ENCODE measurements around the gene L1TD1.
A peak's percentile ranks its signal among the peaks of the same experiment; 100 is the strongest.
"Not testable (repeated sequence)": the region's sequence is repeated elsewhere in the genome, so short reads cannot be mapped to it uniquely, and the experiment has no call there.

Gene L1TD1

GRCh38 chr1:62183164-62184020, 11.3 kb upstream of the L1TD1 start:
- H3K18ac ChIP-seq (ENCODE audit: low read depth in 1 of 2, low read length in 2 of 2); H4K91ac ChIP-seq (ENCODE audit: low read length); H2BK12ac ChIP-seq (ENCODE audit: low read length in 2 of 2); H3K79me1 ChIP-seq (replicated peaks; ENCODE audit: low read length, poor library complexity, severe bottlenecking); H3K9me3 ChIP-seq (ENCODE audit: control insufficient read depth, low read length); H3K9ac ChIP-seq (ENCODE audit: low read length); H2AFZ ChIP-seq (ENCODE audit: low read depth, low read length); H3K4me1 ChIP-seq (ENCODE audit: control insufficient read depth, insufficient read depth, low read depth, low read length); DNase-seq; H3K23ac ChIP-seq (ENCODE audit: low read length in 2 of 2); H3K27ac ChIP-seq (ENCODE audit: low read length, poor library complexity, severe bottlenecking); H3K4me3 ChIP-seq (ENCODE audit: insufficient read depth in 1 of 2, low read depth in 1 of 2, low read length in 2 of 2); H2BK5ac ChIP-seq (ENCODE audit: low read depth, low read length, poor library complexity, severe bottlenecking); H2AK5ac ChIP-seq (ENCODE audit: low read length, severe bottlenecking); H4K8ac ChIP-seq (ENCODE audit: low read length); H2BK120ac ChIP-seq (ENCODE audit: low read depth, low read length); H3K36me3 ChIP-seq (ENCODE audit: control insufficient read depth in 1 of 2, insufficient read depth in 2 of 2, low read depth in 1 of 2, low read length in 2 of 2); H3K4ac ChIP-seq (ENCODE audit: low read depth in 1 of 2, low read length in 2 of 2); H2BK15ac ChIP-seq (ENCODE audit: low read depth, poor library complexity, severe bottlenecking); H3K14ac ChIP-seq (ENCODE audit: low read length in 2 of 2): not testable (repeated sequence)
- Histone ChIP-seq H3K27me3 (ENCODE audit: control insufficient read depth in 1 of 2, insufficient read depth in 1 of 2, low read length in 2 of 2) (peaks cover 15 to 18% of the 10 kb centered on the region in 2 experiments), H3K4me2 (ENCODE audit: low read length, poor library complexity, severe bottlenecking) (peak overlapping the region; percentile 34)
- WGBS = 68% methylated on average over 11 of the region's 11 CpGs

GRCh38 chr1:62184336-62184735, 10.3 kb upstream of the L1TD1 start:
- peaks cover 10 to 18% of the 10 kb centered on the region in 2 experiments for H3K27me3 ChIP-seq (ENCODE audit: control insufficient read depth in 1 of 2, insufficient read depth in 1 of 2, low read length in 2 of 2)
- no peak overlapping the region for H3K23ac ChIP-seq (ENCODE audit: low read length in 2 of 2)
- no peak overlapping the region for H2BK120ac ChIP-seq (ENCODE audit: low read depth, low read length)
- no peaks in the 10 kb centered on the region for H3K36me3 ChIP-seq (ENCODE audit: control insufficient read depth in 1 of 2, insufficient read depth in 2 of 2, low read depth in 1 of 2, low read length in 2 of 2)
- no peak overlapping the region for H3K18ac ChIP-seq (ENCODE audit: low read depth in 1 of 2, low read length in 2 of 2)
- no peak overlapping the region for H4K8ac ChIP-seq (ENCODE audit: low read length)
- no peaks in the 10 kb centered on the region for H3K4me1 ChIP-seq (ENCODE audit: control insufficient read depth, insufficient read depth, low read depth, low read length)
- H4K91ac ChIP-seq (ENCODE audit: low read length) = no peak overlapping the region
- no peak overlapping the region for H2BK5ac ChIP-seq (ENCODE audit: low read depth, low read length, poor library complexity, severe bottlenecking)
- H3K4me3 ChIP-seq (ENCODE audit: insufficient read depth in 1 of 2, low read depth in 1 of 2, low read length in 2 of 2) = no peak overlapping the region
- H3K79me1 ChIP-seq (replicated peaks; ENCODE audit: low read length, poor library complexity, severe bottlenecking) = no peaks in the 10 kb centered on the region
- no peak overlapping the region for H3K27ac ChIP-seq (ENCODE audit: low read length, poor library complexity, severe bottlenecking)
- no peak overlapping the region for H2AK5ac ChIP-seq (ENCODE audit: low read length, severe bottlenecking)
- H3K14ac ChIP-seq (ENCODE audit: low read length in 2 of 2) = no peak overlapping the region
- no peak overlapping the region for H3K9ac ChIP-seq (ENCODE audit: low read length)
- no peak overlapping the region for H3K4me2 ChIP-seq (ENCODE audit: low read length, poor library complexity, severe bottlenecking)
- no peak overlapping the region for H2BK12ac ChIP-seq (ENCODE audit: low read length in 2 of 2)
- H2BK15ac ChIP-seq (ENCODE audit: low read depth, poor library complexity, severe bottlenecking) = no peak overlapping the region
- no peak for DNase-seq
- no peak overlapping the region for H3K4ac ChIP-seq (ENCODE audit: low read depth in 1 of 2, low read length in 2 of 2)
- no peak overlapping the region for H2AFZ ChIP-seq (ENCODE audit: low read depth, low read length)
- WGBS = 83% methylated on average over 7 of the region's 7 CpGs
- H3K9me3 ChIP-seq (ENCODE audit: control insufficient read depth, low read length) = no peaks in the 10 kb centered on the region

GRCh38 chr1:62185233-62185632, 9.4 kb upstream of the L1TD1 start:
- H4K91ac ChIP-seq (ENCODE audit: low read length); H2AK5ac ChIP-seq (ENCODE audit: low read length, severe bottlenecking); H3K14ac ChIP-seq (ENCODE audit: low read length in 2 of 2); H2AFZ ChIP-seq (ENCODE audit: low read depth, low read length); H3K36me3 ChIP-seq (ENCODE audit: control insufficient read depth in 1 of 2, insufficient read depth in 2 of 2, low read depth in 1 of 2, low read length in 2 of 2); H4K8ac ChIP-seq (ENCODE audit: low read length); H2BK12ac ChIP-seq (ENCODE audit: low read length in 2 of 2); DNase-seq; H3K4me3 ChIP-seq (ENCODE audit: insufficient read depth in 1 of 2, low read depth in 1 of 2, low read length in 2 of 2); H3K18ac ChIP-seq (ENCODE audit: low read depth in 1 of 2, low read length in 2 of 2); H3K4ac ChIP-seq (ENCODE audit: low read depth in 1 of 2, low read length in 2 of 2); H2BK120ac ChIP-seq (ENCODE audit: low read depth, low read length); H3K4me1 ChIP-seq (ENCODE audit: control insufficient read depth, insufficient read depth, low read depth, low read length); H3K9ac ChIP-seq (ENCODE audit: low read length); H3K9me3 ChIP-seq (ENCODE audit: control insufficient read depth, low read length); H3K23ac ChIP-seq (ENCODE audit: low read length in 2 of 2); H3K79me1 ChIP-seq (replicated peaks; ENCODE audit: low read length, poor library complexity, severe bottlenecking); H2BK5ac ChIP-seq (ENCODE audit: low read depth, low read length, poor library complexity, severe bottlenecking); H2BK15ac ChIP-seq (ENCODE audit: low read depth, poor library complexity, severe bottlenecking); H3K4me2 ChIP-seq (ENCODE audit: low read length, poor library complexity, severe bottlenecking); H3K27ac ChIP-seq (ENCODE audit: low read length, poor library complexity, severe bottlenecking): not testable (repeated sequence)
- peaks cover 10 to 12% of the 10 kb centered on the region in 2 experiments for H3K27me3 ChIP-seq (ENCODE audit: control insufficient read depth in 1 of 2, insufficient read depth in 1 of 2, low read length in 2 of 2)
- 88% methylated on average over 5 of the region's 6 CpGs for WGBS

- H3K18ac ChIP-seq (ENCODE audit: low read depth in 1 of 2, low read length in 2 of 2) = no peak overlapping the region
- no peak for DNase-seq
- H4K91ac ChIP-seq (ENCODE audit: low read length) = no peak overlapping the region
- H3K4me2 ChIP-seq (ENCODE audit: low read length, poor library complexity, severe bottlenecking) = no peak overlapping the region
- no peak overlapping the region for H3K23ac ChIP-seq (ENCODE audit: low read length in 2 of 2)
- H3K4me3 ChIP-seq (ENCODE audit: insufficient read depth in 1 of 2, low read depth in 1 of 2, low read length in 2 of 2) = no peak overlapping the region
- WGBS = 83% methylated on average over 3 of the region's 3 CpGs
- peaks cover 8 to 10% of the 10 kb centered on the region in 2 experiments for H3K27me3 ChIP-seq (ENCODE audit: control insufficient read depth in 1 of 2, insufficient read depth in 1 of 2, low read length in 2 of 2)
- H3K14ac ChIP-seq (ENCODE audit: low read length in 2 of 2) = no peak overlapping the region
- no peak overlapping the region for H3K4ac ChIP-seq (ENCODE audit: low read depth in 1 of 2, low read length in 2 of 2)
- H3K9ac ChIP-seq (ENCODE audit: low read length) = no peak overlapping the region
- H2BK12ac ChIP-seq (ENCODE audit: low read length in 2 of 2) = no peak overlapping the region
- H4K8ac ChIP-seq (ENCODE audit: low read length) = no peak overlapping the region
- no peak overlapping the region for H2BK15ac ChIP-seq (ENCODE audit: low read depth, poor library complexity, severe bottlenecking)
- no peaks in the 10 kb centered on the region for H3K4me1 ChIP-seq (ENCODE audit: control insufficient read depth, insufficient read depth, low read depth, low read length)
- H2AFZ ChIP-seq (ENCODE audit: low read depth, low read length) = no peak overlapping the region
- no peaks in the 10 kb centered on the region for H3K9me3 ChIP-seq (ENCODE audit: control insufficient read depth, low read length)
- H2AK5ac ChIP-seq (ENCODE audit: low read length, severe bottlenecking) = no peak overlapping the region
- no peak overlapping the region for H3K27ac ChIP-seq (ENCODE audit: low read length, poor library complexity, severe bottlenecking)
- no peak overlapping the region for H2BK120ac ChIP-seq (ENCODE audit: low read depth, low read length)
- H2BK5ac ChIP-seq (ENCODE audit: low read depth, low read length, poor library complexity, severe bottlenecking) = no peak overlapping the region
- no peaks in the 10 kb centered on the region for H3K79me1 ChIP-seq (replicated peaks; ENCODE audit: low read length, poor library complexity, severe bottlenecking)
- H3K36me3 ChIP-seq (ENCODE audit: control insufficient read depth in 1 of 2, insufficient read depth in 2 of 2, low read depth in 1 of 2, low read length in 2 of 2) = no peaks in the 10 kb centered on the region
Observed at GRCh38 chr1:62185677-62186076, 9.0 kb upstream of the L1TD1 start.

Data from mesenchymal stem cell (in vitro differentiated cells and primary cell).